Neural cell (in vitro differentiated cells): ENCODE data around the gene TMPRSS2. TPM values are rescaled to one million over a fixed set of nuclear protein-coding genes. Genes with fewer than 3 reads are reported as not detected.

Experiments
- H2AFZ ChIP-seq: fragments of 200-600, 300-800 bp; sonication (generic), shearing (Covaris generic); 2 replicates; pipeline ENCODE4 v1.6.0; 2014; ENCODE audit warnings: low read depth, mild to moderate bottlenecking, antibody characterized with exemption, low read length, moderate library complexity
- H3F3A ChIP-seq: fragments of 200-600 bp; shearing (Covaris generic); 2 replicates; pipeline ENCODE4 v1.6.1; 2016; ENCODE audit warnings: mild to moderate bottlenecking, moderate library complexity, mixed read lengths, antibody characterized with exemption, low read length; ENCODE audit not compliant: insufficient read depth, poor library complexity, severe bottlenecking
- H3K27ac ChIP-seq: fragments of 200-600, 300-800 bp; sonication (generic), shearing (Covaris generic); 2 replicates; pipeline ENCODE4 v1.5.1; 2014; ENCODE audit warnings: mild to moderate bottlenecking, low read length, moderate library complexity
- H3K27me3 ChIP-seq: fragments of 300-800, 200-600 bp; sonication (generic), shearing (Covaris generic); 2 replicates; pipeline ENCODE4 v1.6.0; 2014; ENCODE audit warnings: mild to moderate bottlenecking, low read depth, low read length, moderate library complexity; ENCODE audit not compliant: insufficient read depth
- H3K36me3 ChIP-seq: fragments of 300-800, 200-600 bp; sonication (generic), shearing (Covaris generic); 2 replicates; pipeline ENCODE4 v1.5.1; 2014; ENCODE audit warnings: mild to moderate bottlenecking, antibody characterized with exemption, low read length, moderate library complexity; ENCODE audit not compliant: insufficient read depth
- H3K4me2 ChIP-seq: fragments of 300-800, 200-600 bp; sonication (generic), shearing (Covaris generic); 2 replicates; pipeline ENCODE4 v1.6.0; 2014; ENCODE audit warnings: mild to moderate bottlenecking, low read length
- H3K4me3 ChIP-seq: fragments of 300-800, 200-600 bp; sonication (generic), shearing (Covaris generic); 2 replicates; pipeline ENCODE4 v1.5.1; 2014; ENCODE audit warnings: mild to moderate bottlenecking, low read length, moderate library complexity
- H3K79me2 ChIP-seq: fragments of 200-600 bp; shearing (Covaris generic); replicated peaks from 2 replicates; pipeline ENCODE4 v1.6.0; 2014; ENCODE audit warnings: mild to moderate bottlenecking, low read length, moderate library complexity; ENCODE audit not compliant: insufficient read depth
- H3K9ac ChIP-seq: fragments of 300-800, 200-600 bp; sonication (generic), shearing (Covaris generic); 2 replicates; pipeline ENCODE4 v1.6.1; 2016; ENCODE audit warnings: mild to moderate bottlenecking, low read length, mixed read lengths
- H3K9me2 ChIP-seq: fragments of 200-600 bp; shearing (Covaris generic); 2 replicates; pipeline ENCODE4 v1.6.1; 2016; ENCODE audit warnings: mild to moderate bottlenecking, low read length, mixed read lengths; ENCODE audit not compliant: insufficient read depth
- H3K9me3 ChIP-seq: fragments of 200-600, 300-800 bp; sonication (generic), shearing (Covaris generic); 2 replicates; pipeline ENCODE4 v1.6.1; 2016; ENCODE audit warnings: mild to moderate bottlenecking, mixed run types, low read length, moderate library complexity, mixed read lengths
- H4K20me1 ChIP-seq: fragments of 200-600 bp; shearing (Covaris generic); 2 replicates; pipeline ENCODE4 v1.6.1; 2016; ENCODE audit warnings: mild to moderate bottlenecking, mixed run types; ENCODE audit not compliant: insufficient read depth
- EP300 ChIP-seq: fragments of 450-650 bp; conservative IDR thresholded peaks from 2 replicates; pipeline ENCODE4 v1.6.1; 2014; ENCODE audit warnings: antibody characterized with exemption, mild to moderate bottlenecking, moderate library complexity; ENCODE audit not compliant: poor library complexity, severe bottlenecking
- EZH2 ChIP-seq: fragments of 200-600, 300-800 bp; shearing (Covaris generic), sonication (generic); IDR thresholded peaks from 2 replicates; pipeline ENCODE4 v1.6.1; 2014; ENCODE audit warnings: antibody characterized with exemption, low read length, borderline replicate concordance, mild to moderate bottlenecking; ENCODE audit not compliant: insufficient read depth, poor library complexity, severe bottlenecking
- MXI1 ChIP-seq: fragments of 450-650 bp; conservative IDR thresholded peaks from 2 replicates; pipeline ENCODE4 v1.6.1; 2014; ENCODE audit warnings: antibody characterized with exemption, mild to moderate bottlenecking; ENCODE audit not compliant: poor library complexity, severe bottlenecking
- POLR2AphosphoS5 ChIP-seq: IDR thresholded peaks from 2 replicates; pipeline ENCODE4 v1.6.1; 2012
- RAD21 ChIP-seq: fragments of 450-650 bp; conservative IDR thresholded peaks from 2 replicates; pipeline ENCODE4 v1.6.1; 2014; ENCODE audit warnings: antibody characterized with exemption, mild to moderate bottlenecking, moderate library complexity
- REST ChIP-seq: IDR thresholded peaks from 2 replicates; pipeline ENCODE4 v1.6.1; 2012; ENCODE audit warnings: borderline replicate concordance
- SMC3 ChIP-seq: fragments of 450-650 bp; conservative IDR thresholded peaks from 2 replicates; pipeline ENCODE4 v1.6.1; 2014; ENCODE audit warnings: antibody characterized with exemption, mild to moderate bottlenecking, moderate library complexity; ENCODE audit not compliant: poor library complexity
- TAF1 ChIP-seq: IDR thresholded peaks from 2 replicates; pipeline ENCODE4 v1.6.1; 2012; ENCODE audit warnings: low read depth
- polyA plus RNA-seq: library from polyadenylated mRNA; depleted of rRNA; stranded (reverse); fragments of >200 nt; gene quantifications from 2 replicates; pipeline ENCODE4 v1.2.3, GENCODE V29; 2014
- TF ChIP-seq, protein P1 (sequence below): fragments of 450-650 bp; IDR thresholded peaks from 2 replicates; pipeline ENCODE4 v1.5.1; 2014; ENCODE audit warnings: antibody characterized with exemption, mild to moderate bottlenecking, moderate library complexity; ENCODE audit not compliant: poor library complexity, severe bottlenecking

The TMPRSS2 gene
- polyA plus RNA-seq, 1 donor from 2014 or later = not detected

DNA sequence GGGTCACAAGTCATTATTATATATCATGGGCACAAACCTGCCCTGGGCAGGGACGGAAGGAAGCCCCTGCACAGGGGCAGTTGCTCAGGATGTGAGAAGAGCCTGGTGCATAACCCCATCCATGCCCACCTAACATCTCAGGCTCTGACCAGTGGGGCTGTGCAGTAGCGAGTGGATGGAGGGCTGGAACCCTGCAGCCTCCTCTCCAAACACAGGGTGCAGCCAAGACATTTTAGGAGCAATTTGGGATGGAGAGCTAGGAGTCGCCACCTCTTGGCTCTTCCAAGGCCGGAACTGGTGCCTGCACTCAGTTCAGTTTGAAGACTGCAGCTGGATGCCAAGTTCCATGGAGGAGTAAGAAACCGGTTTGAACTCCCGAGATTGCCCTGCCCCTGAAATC, 79.1 kb downstream of the TMPRSS2 start:
- no peak overlapping the region for H3K27ac ChIP-seq
- no peak overlapping the region for H3K9ac ChIP-seq
- H3K27me3 ChIP-seq = peaks cover 24% of the 10 kb centered on the region
- no peaks in the 10 kb centered on the region for H3K9me2 ChIP-seq
- H3K36me3 ChIP-seq = no peaks in the 10 kb centered on the region
- no peaks in the 10 kb centered on the region for H3K9me3 ChIP-seq
- no peak overlapping the region for H3K4me2 ChIP-seq
- H3K4me3 ChIP-seq = no peak overlapping the region
- H3F3A ChIP-seq = no peaks in the 10 kb centered on the region
- no peaks in the 10 kb centered on the region for H3K79me2 ChIP-seq
- no peak overlapping the region for H2AFZ ChIP-seq
- TF ChIP-seq, protein P1, sequence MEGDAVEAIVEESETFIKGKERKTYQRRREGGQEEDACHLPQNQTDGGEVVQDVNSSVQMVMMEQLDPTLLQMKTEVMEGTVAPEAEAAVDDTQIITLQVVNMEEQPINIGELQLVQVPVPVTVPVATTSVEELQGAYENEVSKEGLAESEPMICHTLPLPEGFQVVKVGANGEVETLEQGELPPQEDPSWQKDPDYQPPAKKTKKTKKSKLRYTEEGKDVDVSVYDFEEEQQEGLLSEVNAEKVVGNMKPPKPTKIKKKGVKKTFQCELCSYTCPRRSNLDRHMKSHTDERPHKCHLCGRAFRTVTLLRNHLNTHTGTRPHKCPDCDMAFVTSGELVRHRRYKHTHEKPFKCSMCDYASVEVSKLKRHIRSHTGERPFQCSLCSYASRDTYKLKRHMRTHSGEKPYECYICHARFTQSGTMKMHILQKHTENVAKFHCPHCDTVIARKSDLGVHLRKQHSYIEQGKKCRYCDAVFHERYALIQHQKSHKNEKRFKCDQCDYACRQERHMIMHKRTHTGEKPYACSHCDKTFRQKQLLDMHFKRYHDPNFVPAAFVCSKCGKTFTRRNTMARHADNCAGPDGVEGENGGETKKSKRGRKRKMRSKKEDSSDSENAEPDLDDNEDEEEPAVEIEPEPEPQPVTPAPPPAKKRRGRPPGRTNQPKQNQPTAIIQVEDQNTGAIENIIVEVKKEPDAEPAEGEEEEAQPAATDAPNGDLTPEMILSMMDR = no peak
- TF ChIP-seq RAD21 = no peak
- TF ChIP-seq EZH2 = no peak
- no peak for TF ChIP-seq MXI1
- TF ChIP-seq EP300 = no peak
- TF ChIP-seq SMC3 = no peak
- no peak for TF ChIP-seq POLR2AphosphoS5
- TF ChIP-seq REST = no peak
- no peak for TF ChIP-seq TAF1
- H4K20me1 ChIP-seq = no peaks in the 10 kb centered on the region

DNA sequence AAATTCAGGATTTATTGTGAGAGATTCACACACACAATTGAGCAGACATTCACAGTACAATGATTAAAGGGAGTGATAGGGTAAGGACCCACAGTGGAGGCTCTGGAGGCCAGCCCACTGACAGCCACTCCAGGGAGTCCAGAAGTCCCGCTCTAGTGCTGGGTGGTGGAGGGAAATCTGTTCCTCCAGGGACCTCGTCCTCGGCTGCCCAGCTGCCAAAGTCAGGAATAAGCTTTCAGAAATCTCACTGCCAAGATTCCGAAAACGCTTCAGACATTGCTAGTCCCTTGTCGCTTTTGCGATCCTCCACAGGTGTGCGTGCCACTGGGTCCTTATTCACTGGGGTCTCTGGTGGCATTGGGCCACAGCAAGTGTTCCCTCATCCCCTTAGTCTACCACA, 79.6 kb downstream of the TMPRSS2 start:
- Histone ChIP-seq H3K79me2 (no peaks in the 10 kb centered on the region), H4K20me1 (no peaks in the 10 kb centered on the region), H2AFZ (no peak overlapping the region), H3K9me2 (no peaks in the 10 kb centered on the region), H3F3A (no peaks in the 10 kb centered on the region), H3K27me3 (peaks cover 27% of the 10 kb centered on the region), H3K4me3 (no peak overlapping the region), H3K36me3 (no peaks in the 10 kb centered on the region), H3K9ac (no peak overlapping the region), H3K4me2 (no peak overlapping the region), H3K27ac (no peak overlapping the region), H3K9me3 (no peaks in the 10 kb centered on the region)
- TF ChIP-seq EP300 = no peak
- TF ChIP-seq EZH2 = no peak
- no peak for TF ChIP-seq RAD21
- TF ChIP-seq, protein P1 = no peak
- TF ChIP-seq SMC3 = no peak
- TF ChIP-seq TAF1 = no peak
- no peak for TF ChIP-seq REST
- no peak for TF ChIP-seq MXI1
- TF ChIP-seq POLR2AphosphoS5 = no peak
